HG02938 (cell line): ENCODE measurements around the gene FNDC7.
"Not testable (repeated sequence)": the region's sequence is repeated elsewhere in the genome, so short reads cannot be mapped to it uniquely, and the experiment has no call there.

Experiments
- ATAC-seq: cut with Tn5 transposase; IDR thresholded peaks from one replicate; pipeline ENCODE4 v1.9.1; 2021; ENCODE audit warnings: mild to moderate bottlenecking, moderate library complexity; ENCODE audit not compliant: unreplicated experiment

FNDC7 gene

DNA sequence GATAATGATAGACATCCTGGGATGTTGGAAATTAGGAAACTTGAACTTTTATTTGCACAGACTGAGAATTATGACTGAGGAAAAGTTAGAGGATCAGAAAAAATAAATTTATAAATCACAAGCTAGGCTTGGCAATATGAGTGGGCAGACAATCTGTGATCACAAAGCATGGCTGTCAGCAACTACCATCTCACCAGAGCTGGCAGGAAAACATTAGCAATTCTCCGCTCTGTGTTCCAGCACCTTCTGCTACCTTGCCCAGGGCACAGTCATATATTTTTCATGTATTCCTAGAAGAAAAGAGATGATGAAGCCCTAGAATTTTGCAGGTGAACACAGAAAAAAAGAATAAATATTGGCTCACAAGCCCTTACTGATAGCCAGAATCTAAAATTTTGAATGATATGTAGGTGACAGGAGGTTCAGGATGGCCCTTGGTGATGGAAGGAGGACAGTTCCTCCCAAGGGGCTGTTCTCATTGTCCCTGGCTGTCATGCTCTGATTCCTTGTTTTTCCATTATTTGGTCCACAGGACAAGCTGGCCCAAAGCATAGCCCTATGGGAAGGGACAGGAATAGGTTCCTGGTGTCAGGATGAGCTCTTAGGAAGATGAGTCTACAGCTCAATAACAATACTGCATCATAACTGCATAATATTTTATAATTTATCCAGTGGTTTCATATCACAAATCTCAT, 21.6 kb downstream of the FNDC7 start:
- no peak for ATAC-seq

DNA sequence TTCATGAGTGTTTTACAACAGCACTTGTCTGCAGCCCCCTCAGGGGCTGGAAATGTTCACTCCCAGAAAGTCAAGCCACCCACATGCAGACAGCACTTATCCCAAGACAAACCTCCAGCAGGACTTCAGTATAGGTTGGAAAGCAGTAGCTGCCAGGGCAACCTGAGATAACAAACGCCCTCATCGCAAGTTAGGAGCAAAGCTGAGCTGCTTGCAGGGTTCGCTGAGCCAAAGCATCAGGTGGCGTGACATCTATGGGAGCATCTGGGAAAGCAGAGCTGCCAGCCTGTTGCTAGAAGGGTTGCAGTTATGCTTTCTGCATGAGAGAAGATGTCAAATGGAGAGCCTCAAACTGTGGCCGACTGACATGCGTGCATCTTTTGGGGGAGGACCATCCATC, 29.5 kb downstream of the FNDC7 start:
- no peak for ATAC-seq

DNA sequence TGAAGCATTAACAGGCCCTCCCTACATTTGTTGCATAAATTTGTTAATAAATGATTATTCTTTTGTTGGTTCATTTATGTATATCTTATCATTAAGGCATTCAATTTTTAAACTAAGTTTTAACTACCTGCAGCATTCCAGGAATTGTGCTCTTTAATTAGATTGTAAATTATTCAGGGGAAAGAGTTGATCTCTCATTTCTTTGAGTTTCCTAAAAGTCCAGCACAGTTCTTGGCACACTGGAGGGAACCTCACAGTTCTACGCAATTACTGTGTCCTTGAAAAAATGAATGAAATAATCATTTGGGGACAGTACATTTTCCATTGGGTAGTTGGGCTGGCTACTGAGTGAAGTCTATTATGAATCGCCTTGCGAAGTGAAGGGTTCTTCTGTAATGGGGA, 33.3 kb downstream of the FNDC7 start:
- ATAC-seq = no peak

- ATAC-seq = peak; percentile 92
Measured at GRCh38 chr1:108746382-108747170, 33.9 kb downstream of the FNDC7 start, which contains the start of gene STXBP3. Gene STXBP3, plus strand, starts transcription at chr1:108746674. Its CDS starts 64 bp downstream, at chr1:108746738.

DNA sequence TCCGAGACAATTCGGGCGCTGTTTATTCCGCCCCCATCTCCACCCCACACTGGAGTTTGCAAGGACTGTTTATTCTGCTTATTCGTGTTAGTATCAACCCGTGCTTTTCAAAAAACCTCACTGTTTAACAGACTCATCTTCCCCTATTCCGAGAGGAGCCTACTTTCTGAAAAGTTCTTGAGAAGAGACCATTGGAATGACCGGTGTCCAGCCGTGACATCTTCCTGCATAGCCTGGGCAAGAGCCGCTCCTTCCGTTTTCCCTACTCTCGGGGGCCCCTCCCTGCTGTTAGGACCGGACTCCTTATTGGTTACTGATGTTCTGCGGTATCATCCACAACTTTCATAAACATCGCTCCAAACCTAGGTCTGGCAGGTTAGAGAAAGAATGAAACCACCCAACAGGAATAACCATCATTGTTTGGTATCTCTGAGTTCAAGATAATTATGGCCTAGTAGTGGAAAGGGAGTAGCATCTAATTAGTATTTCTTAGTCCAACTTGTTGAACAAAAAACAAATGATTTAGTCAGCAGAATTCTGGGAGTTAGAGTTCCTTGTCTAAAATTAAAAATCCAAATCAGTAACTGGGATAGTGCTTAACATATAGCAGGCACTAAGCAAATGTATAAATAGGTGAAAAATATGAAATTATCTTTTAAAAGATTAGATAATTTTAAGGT, 34.6 kb downstream of the FNDC7 start:
- ATAC-seq = peak; percentile 28

DNA sequence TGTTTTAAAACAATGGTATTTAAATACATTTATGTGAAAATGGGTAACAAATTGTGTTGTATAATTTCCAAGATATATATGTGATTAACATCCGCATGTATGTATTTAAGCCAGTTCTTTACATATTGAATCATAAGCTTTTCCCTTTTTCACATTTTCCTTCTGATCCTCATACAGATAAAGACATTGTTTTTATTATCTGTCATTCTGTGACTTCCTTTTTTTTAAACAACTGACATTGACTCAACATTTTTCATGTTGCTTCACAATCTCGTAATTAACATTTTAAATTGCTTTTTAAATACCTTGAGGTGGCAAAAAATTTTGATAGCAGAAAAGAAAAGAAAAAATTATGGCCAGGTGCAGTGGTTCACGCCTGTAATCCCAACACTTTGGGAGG, 35.2 kb downstream of the FNDC7 start:
- no peak for ATAC-seq

DNA sequence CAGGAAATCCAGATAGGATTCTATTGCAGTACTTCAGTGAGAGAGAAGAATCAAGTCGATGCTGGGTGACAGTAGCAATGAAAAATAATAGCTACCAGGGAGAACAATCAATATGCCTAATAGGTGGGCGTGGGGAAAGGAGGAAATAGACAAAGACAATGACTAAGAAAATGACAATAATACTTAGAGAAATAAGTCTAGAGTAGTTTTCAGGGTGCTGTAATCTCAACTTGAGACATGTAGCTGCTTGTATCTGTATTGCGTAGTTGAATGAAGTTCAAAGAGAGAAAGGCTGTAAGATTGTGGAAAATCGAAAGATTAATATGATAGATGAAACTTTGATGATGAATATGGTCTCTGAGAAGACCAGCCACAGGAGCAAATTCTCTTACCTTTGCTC, 36.4 kb downstream of the FNDC7 start:
- ATAC-seq = no peak

DNA sequence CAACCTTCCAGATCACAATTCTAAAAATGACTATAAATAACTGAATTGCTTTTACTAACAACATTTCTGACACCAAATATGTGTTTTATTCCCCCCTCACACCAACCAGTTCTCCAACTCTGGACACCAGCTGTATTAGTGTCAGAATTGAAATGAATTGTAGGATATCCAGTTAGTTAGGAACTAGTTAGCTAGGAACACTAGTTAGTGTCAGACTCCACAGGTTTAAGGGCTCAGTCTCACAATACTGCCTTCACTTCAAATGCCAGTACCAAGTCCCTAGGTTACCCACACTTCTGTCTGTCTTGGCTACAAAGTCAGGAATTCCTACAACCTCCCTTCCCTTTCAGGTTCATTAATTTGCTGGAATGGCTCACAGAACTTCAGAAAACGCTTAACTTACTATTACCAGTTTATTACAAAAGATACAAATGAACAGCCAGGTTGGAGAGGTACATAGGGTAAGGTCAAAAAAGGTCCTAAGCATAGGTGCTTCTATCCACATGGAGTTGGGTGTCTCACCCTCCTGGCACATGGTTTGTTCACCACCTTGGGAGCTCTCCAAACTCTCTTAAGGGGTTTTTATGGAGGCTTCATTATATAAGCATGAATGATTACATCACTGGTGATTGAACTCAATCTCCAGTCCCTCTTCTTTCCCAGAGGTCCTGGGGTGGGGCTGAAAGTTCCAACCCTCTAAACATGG, 37.9 kb downstream of the FNDC7 start:
- no peak for ATAC-seq

GRCh38 chr1:108753363-108753762, 40.7 kb downstream of the FNDC7 start:
- no peak for ATAC-seq

GRCh38 chr1:108758796-108759195, 46.1 kb downstream of the FNDC7 start:
- ATAC-seq = no peak

DNA sequence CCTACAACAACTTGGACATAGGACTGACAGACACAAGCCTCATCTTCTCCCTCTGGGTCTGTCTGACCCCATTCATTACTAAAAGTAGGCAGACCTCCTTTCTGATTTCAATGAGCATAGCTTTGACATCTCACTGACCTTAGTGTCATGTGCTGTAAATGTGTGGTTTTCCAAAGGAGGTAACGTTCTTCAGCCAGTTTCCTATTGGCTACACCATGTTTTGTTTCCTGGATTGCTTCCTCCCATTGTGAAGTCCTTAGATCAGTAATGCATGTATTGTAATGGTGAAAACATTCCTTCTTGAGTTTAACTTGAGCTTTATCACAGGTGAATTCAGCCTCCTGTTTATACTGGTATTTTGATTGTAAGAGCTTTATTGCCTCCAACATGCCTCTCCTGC, 54.4 kb downstream of the FNDC7 start:
- no peak for ATAC-seq

- no peak for ATAC-seq
Measured at GRCh38 chr1:108767708-108768107, 55.0 kb downstream of the FNDC7 start.

DNA sequence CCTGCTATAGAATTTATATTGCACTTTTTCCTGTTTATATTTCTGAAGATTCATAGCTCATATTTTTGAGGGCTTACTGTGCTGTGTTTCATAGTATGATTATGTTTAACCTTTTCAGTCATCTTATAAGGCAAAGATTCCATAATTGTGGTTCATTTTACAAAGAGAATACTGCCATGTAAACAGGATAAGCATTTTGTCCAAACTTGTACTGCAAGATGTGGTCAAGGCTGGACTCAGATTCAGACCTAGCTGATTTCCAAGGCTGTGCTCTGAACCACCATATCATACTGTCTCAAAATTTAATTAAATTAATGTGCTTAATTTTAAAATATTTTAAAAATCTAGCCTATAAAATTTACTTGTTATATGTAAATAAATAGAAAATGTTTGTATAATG, 65.1 kb downstream of the FNDC7 start:
- ATAC-seq = no peak

DNA sequence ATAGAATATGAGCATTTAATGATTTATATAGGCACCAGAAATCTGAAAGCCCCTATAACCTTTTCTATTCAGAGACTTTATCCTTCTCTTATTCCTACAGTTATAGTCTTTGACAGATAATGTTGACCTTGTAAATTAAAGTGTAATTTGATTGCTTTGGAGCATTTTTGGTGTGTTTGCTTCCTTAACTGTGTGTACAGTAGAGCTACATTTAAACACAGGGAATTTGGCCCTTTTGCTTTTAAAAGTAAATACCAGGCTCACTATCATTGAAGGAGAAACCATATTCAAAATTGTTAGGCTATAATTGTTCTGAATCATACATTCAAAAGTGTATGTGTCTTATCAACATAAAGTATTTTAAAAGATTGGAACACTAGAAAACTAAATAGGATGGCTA, 66.7 kb downstream of the FNDC7 start:
- no peak for ATAC-seq

GRCh38 chr1:108780937-108781574, 68.3 kb downstream of the FNDC7 start:
- ATAC-seq = no peak

- ATAC-seq = not testable (repeated sequence)
Measured at GRCh38 chr1:108781575-108781944, 68.9 kb downstream of the FNDC7 start.

- ATAC-seq = no peak
Measured at GRCh38 chr1:108785264-108785663, 72.6 kb downstream of the FNDC7 start.

DNA sequence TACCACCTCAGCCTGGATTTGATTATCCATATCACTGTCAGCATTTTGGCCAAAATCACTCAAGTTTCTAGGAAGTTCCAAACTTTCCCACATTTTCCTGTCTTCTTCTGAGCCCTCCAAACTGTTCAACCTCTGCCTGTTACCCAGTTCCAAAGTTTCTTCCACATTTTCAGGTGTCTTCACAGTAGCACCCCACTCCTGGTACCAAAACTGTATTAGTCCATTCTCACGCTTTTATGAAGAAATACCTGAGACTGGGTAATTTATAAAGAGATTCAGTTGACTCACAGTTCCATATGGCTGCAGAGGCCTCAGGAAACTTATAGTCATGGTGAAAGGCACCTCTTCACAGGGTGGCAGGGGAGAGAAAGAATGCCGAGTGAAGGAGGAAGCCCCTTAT, 73.2 kb downstream of the FNDC7 start:
- ATAC-seq = no peak

DNA sequence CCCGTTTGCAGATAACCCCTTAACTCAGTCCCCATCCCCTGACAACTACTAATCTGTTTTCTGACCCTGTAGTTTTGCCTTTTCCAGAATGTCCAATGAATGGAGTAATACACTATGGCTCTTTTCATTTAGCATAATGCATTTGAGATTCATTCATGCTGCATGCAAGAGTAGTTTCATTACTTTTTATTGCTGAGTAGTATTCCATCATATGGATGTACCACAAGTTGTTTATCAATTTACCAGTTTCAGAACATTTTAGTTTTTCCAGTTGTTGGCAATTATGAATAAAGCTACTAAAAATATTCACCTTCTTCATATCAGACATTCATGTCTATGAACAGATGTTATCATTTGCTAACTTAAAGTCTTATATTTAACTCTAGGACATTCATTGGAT, 79.1 kb downstream of the FNDC7 start:
- no peak for ATAC-seq
